Measurements from ENCODE around the gene LDHAL6A.

Gene LDHAL6A

DNA sequence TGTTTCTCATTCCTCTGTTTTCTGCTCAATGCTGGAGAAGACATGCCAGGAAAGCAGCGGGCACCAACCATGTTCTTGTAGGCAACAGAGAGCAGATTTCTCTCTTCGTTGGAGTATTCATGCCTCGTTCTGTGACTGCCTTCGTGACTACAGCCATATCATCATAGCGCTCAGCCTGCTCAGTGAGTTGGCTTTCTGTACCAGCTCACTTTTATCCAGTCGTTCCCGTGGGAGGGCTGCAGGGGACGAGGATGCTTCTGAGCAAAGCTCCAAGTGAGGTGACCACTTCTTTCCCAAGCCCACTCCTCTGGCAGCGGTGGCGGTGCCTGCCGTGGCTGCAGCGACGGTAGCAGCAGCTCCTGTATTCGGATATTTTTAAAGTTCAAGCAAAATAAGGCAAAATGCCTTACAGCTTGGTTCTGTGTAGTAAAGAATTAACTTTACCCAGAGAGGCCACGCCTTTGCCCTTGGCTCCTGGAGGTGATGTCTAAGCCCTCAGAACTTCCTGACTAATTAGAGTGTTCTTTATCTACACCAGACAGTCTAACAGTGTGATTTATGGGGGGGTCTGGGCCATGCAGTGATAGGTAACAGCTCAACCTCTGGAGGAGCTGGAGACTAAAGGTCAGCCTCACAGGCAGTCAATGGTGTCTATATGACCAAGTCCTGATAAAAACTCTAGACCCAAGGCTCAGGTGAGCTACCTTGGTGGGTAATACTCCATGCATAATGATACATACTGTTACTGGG is 35.3 kb downstream of the LDHAL6A start:
- peak; percentile 58 for DNase-seq (ENCODE audit: low spot score)

DNA sequence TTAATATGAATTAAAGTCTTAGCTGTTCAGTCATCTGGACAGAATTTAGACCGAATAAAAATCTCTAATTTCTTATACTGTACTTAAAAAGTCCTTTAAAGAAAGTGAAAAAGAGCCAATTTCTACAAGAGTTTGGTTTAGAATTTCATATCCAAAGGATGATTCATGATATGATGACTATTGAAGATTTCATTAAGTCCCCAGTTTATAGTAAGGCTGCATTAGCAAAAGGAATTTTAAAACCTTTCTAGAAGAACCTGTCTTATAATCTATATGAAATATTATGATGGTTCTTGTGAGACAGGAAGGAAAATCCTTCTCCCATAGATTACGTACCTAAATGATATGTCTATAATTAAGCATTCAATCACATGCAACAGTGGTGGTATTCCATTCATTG is 36.3 kb downstream of the LDHAL6A start:
- no peak for DNase-seq (ENCODE audit: low spot score)

DNA sequence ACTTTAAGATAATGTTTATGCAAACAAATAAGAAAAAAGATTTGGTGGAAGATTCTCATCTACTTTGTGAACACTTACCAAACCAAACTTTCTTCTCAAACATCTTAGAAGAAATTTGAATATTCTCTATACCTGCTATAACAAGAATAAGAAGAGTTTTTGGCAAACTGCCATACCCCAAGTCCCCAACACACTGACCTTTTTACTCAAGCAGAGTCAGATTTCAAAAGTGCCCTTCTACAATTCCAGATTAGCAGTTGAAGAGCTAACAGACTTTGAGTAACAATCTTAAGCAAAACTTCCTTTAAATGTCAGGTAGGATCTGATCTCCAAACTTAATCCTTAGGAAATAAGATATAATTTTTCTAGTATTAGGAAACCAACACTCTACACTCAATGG is 37.2 kb downstream of the LDHAL6A start:
- DNase-seq (ENCODE audit: low spot score) = no peak

DNA sequence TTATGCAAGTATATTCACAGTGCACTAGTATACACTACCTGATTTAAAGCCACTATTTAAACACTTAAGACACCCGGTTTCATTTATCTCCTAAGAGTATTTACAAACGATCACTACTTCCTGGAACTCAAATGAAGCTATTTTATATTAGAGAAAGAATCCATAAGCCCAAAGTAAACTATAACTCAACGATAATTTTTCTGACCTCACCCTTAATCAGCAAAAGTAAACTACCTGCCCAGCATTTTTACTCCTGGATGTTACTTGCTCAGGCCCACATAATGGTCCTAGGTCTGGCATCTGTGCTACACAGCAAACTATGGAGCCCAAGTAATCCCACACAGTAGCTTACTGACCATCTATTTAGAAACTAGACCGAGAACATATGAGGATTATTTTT is 37.7 kb downstream of the LDHAL6A start:
- DNase-seq (ENCODE audit: low spot score) = no peak

DNA sequence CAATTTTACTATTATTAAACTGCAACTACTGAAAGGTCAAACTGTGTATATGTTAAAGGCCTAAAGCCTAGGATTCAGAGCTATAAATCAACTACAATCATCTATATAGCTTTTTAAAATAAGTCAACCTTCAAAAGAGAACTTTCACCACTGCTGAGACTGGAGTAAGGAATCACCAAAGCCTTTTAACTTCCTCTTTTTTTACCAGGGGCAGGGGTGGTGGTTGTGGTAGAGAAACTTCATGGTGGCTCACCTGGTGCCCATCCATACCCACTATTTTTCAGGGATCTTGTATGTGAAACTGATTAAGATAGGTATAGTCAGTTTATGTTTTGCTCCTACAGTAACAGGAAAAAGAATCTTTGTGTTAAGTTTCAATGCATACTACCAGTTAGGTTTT is 39.6 kb downstream of the LDHAL6A start:
- no peak for DNase-seq (ENCODE audit: low spot score)

DNA sequence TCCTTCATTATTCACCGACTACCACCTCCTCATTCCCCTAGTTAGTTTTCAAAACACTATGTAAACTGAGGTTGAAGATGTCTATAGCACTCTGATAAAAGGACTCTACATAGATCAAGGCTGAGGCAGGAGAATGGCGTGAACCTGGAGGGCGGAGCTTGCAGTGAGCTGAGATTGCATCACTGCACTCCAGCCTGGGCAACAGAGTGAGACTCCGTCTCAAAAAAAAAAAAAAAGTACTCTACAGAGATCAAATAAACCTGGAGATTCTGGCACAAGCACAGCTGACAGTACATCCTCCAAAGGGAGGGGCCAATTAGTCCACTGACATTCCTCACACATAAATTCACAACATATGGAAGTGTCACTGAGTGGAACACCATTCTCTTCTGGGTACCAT is 40.0 kb downstream of the LDHAL6A start:
- DNase-seq (ENCODE audit: low spot score) = no peak

DNA sequence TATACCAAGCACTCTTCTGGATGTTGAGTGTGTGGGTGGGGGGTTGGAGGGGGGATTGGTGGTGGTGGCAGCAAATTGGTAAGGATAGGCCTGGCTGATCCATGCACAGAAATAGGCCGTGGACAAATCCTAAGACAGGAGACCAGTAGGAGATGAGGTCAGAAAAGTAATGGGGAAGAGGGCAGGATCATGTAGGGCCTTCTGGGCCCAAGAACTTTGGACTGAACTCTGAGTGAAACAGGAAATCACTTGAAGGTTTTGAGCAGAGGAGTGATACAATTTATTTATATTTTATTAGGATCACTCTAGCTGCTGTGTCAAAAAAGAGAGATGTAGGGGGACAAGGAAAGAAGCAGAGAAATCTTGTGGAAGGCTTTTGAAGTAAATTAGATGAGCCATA is 42.4 kb downstream of the LDHAL6A start:
- DNase-seq (ENCODE audit: low spot score) = no peak

DNA sequence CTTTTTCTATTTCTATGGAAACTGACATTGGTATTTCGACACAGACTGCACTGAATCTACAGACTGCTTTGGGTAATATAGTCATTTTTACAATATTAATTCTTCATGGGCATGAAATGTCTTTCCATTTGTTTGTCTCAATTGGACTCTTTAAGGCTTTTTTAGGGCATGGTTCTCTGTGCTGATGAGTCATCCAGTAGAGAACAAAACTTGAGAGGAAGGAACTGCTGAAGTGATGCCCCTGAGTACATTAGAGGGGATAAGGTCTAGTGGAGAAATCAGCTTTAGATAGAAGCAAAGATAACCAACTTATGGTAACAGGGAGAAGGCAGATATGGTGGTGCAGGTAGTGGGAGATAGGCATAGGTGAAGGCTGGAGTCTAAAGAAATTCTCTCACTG is 46.0 kb downstream of the LDHAL6A start:
- no peak for DNase-seq (ENCODE audit: low spot score)

DNA sequence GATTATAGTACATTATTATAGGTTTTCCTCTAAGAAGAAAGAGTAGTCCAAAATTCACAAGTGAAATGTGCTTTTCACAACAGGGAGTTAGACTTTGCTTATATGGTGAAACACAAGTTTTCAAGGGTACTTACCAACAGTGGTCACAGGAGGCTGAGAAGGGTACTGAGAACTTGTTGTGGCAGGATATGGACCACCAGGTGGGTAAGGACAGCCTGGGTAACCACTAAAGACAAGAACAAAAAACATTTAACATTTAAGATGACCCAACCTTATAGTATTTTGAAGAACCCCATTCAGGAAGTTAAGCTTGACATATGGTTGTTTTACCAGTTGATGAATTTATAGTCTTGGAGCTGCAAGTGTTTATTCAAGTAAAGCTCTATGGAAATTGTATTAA is 46.7 kb downstream of the LDHAL6A start:
- no peak for DNase-seq (ENCODE audit: low spot score)

DNA sequence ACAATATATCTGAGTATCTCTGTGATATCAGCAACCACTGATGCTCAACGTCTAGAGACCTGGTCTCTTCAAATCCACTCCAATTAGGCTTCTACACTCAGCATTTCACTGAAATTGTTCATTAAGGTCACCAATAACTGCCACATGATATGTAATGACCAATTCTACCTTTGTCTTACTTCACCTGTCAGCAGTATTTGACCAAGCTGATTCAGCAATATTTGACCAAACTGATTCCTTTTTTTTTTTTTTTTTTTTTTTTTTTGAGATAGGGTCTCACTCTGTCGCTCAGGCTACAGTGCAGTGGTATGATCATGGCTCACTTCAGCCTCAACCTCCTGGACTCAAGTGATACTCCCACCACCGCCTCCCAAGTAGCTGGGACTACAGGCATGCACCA is 65.5 kb downstream of the LDHAL6A start:
- DNase-seq (ENCODE audit: low spot score) = no peak

DNA sequence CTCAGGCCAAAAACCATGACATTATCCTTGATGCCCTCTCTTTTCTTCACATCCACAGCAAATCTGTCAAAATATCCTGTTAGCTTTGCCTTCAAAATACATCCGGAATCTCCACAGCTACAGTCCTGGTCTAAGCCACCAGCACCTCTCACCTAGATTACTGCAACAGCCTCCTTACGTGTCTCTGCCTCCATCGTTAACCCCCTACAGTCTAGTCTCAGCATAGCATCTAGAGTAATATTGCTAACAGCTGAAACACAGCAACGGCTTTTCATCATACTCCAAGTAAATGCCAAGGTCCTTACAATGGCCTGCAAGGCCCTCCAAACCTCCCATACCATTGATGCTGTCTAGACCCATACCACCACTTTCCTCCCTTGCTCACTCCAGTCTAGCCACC is 66.7 kb downstream of the LDHAL6A start:
- no peak for DNase-seq (ENCODE audit: low spot score)

DNA sequence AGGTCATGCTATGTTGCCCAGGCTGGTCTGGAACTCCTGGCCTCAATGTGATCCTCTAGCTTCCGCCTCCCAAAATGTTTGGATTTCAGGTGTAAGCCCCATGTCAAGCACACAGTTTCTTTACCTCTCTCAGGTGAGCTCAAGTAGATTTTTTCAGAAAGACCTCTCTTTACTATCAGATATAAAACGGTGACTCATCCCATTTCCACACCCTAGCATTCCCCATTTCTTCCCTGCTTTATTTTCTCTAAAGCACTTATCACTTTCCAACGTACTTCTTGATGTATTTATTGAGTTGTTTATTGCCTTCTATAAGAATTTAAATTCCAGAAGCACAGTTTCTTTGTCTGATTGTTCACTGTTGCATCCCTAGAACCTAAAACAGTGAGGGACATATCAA is 67.4 kb downstream of the LDHAL6A start:
- no peak for DNase-seq (ENCODE audit: low spot score)

DNA sequence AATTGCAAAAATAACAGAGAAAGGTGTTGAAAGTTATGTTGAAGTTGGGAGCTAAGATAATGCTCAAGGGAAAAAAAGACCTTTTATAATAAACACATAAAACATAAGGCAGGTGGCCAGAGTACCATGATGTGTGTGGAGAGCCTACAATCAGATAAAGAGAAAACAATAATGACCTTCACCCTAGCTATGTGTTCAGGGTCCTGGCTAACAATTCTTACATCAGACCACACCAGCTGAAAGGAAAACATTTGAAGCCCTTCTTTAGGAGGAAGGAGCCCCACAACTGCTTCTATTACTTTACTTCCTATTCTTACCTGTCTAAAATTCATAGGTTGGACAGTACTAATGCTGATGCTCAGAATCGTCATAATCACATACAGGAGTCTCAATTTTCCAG is 68.6 kb downstream of the LDHAL6A start:
- DNase-seq (ENCODE audit: low spot score) = no peak

DNA sequence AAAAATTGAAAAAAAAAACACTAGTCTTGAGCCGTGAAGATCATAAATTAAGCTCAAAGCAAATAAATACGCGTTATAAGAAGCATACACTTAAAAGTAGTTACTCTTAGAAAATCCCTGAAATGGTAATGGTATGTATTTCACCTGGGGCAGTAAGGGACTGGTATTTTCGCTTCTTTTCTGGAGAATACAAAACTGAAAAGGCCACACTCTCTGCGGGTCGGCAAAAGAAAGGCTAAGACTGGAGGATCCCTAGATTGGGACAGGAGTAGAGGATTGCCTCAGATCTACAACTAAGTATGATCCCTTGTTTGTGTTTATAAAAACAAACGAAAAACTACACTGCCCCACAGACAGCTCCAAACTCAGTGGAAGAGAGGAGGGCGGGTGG is 70.5 kb downstream of the LDHAL6A start:
- DNase-seq (ENCODE audit: low spot score) = no peak

DNA sequence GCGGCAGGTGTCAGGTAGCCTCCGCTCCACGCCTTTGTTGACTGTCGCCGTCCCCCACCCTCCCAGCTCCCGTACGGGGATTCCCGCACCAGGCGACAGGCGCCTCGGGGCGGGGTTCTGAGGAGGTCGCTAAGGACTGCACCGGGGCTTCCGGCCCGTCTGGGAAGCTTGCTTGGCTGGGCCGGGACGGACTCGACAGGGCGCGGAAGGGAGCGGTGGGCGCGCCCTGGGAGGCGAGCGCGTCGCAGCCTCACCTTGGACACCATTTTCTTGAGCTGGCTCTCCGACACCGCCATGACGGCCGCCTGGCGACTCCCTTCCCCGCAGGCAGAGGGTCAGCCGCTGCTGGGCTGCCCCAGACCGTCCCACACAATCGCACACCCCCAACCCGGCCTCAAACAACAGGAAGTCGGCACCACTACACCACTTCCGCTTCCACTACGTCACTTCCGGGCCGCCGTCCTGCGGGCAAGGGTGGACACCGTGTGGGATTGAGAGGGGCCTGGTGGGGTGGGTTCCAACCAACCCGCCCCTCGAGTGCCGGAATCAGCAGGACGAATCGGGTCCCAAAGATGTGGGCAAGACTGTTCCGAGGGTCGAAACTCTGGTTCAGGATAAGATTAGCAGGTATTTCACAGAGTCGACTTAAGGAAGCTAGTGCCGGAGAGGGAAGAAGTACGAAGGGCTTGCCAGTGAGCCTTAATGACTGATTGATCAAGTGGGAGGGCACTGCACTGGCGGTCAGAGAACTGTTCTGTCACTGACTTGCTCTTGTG is 71.1 kb downstream of the LDHAL6A start, which contains the start of gene TSG101:
TSS of gene TSG101 (minus strand) at position 422 of the 776 bp plus-strand sequence. CDS start at position 296, 126 bp downstream.
- DNase-seq (ENCODE audit: low spot score) = peak; percentile 96

DNA sequence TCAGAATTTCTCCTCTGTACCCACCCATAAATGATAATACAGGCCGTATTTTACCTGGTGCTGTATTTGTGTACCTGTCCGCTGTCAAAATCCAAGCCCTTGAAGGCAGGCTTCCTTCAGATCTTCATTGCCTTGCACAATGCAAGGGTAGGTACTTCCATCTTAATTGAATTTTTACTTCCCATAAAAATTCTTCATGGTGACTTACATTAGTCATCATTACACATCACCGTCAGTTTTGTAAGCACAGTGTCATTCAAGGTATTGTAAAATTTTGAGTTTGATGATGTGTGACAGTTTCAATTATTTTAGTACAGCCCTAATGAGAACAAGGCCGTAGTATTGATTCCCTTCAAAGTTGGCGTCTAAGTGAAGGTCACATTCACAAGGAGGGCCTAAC is 71.9 kb downstream of the LDHAL6A start:
- peak; percentile 3 for DNase-seq (ENCODE audit: low spot score)
